ENCODE data around the gene CPNE9. TPM values are rescaled to one million over a fixed set of nuclear protein-coding genes. Genes with fewer than 3 reads are reported as not detected.
"Not testable (repeated sequence)": the region's sequence is repeated elsewhere in the genome, so short reads cannot be mapped to it uniquely, and the experiment has no call there.

The CPNE9 gene
- total RNA-seq, 1 donor from 2014 or later = not detected

DNA sequence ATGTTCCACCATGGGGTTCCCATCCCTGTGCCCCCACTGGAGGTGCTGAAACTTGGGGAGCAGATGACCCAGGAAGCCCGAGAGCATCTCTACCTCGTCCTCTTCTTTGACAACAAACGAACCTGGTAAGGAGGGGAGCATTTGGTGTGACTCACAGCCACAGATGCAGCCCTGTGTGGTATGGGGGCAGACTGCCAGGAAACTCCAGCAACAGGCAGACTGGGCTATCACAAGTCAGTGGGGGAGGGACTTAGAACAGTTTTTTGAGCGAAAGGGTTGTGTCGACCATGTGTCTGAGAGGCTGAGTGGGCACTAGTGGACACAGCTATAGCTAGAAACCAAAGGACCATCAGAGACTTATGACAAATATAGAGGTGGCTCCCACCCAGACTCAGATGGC, 42.7 kb downstream of the CPNE9 start:
- DNase-seq (ENCODE audit: low read depth, low spot score) = peak; percentile 54

DNA sequence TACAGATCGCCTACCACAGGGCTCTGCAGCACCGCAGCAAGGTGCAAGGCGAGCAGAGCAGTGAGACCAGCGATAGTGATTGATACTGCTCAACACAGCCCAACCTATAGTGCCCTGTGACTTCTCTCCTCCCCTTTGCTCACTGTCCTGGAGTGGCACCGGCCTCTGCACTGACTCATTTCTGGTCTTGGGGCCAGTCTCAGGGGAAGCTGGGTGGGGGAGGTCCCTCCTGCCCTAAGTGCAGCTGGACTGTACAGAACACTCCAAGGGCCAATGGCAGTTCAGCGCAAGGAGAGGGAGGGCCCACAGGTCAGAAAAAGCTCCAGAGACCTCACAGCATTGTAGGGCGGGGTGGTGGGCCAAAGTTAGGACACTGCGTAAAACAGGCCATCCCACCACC, 43.6 kb downstream of the CPNE9 start:
- no peak for DNase-seq (ENCODE audit: low read depth, low spot score)

DNA sequence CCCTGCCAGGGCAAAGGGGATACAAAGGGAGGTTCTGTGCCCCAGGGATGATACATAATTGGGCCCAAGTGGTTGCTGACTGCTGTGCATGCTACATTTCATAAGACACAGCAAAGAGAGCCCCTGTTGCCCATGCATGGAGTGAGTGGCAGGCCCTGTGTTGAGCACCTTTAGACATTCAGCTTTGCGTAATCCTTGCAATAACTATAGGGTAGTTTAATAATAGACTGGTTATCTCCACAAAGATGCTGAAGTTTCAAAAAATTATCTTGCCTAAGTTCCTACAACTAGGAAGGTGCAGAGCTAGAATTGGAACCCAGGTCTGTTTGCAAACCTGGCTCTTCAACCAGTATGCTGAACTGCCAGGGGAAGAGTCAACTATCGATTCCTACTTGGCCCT, 44.4 kb downstream of the CPNE9 start:
- no peak for DNase-seq (ENCODE audit: low read depth, low spot score)

DNA sequence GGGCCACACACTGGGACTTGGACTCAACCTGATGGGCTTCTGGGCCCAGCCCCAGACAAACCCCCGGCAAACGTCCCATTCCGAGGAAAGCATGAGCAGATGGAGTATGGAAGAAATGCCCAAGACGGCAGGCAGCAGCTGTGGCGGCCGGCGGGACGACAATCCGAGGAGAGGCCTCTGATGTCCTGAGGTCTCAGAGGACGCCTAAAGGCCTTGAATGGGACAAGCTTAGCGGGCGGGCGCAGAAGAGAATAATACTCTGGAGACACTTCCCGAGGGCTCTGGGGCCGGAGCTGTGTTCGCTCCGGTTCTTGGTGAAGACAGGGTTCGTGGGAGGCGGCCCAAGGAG, 45.6 kb downstream of the CPNE9 start:
- no peak for DNase-seq (ENCODE audit: low read depth, low spot score)

DNA sequence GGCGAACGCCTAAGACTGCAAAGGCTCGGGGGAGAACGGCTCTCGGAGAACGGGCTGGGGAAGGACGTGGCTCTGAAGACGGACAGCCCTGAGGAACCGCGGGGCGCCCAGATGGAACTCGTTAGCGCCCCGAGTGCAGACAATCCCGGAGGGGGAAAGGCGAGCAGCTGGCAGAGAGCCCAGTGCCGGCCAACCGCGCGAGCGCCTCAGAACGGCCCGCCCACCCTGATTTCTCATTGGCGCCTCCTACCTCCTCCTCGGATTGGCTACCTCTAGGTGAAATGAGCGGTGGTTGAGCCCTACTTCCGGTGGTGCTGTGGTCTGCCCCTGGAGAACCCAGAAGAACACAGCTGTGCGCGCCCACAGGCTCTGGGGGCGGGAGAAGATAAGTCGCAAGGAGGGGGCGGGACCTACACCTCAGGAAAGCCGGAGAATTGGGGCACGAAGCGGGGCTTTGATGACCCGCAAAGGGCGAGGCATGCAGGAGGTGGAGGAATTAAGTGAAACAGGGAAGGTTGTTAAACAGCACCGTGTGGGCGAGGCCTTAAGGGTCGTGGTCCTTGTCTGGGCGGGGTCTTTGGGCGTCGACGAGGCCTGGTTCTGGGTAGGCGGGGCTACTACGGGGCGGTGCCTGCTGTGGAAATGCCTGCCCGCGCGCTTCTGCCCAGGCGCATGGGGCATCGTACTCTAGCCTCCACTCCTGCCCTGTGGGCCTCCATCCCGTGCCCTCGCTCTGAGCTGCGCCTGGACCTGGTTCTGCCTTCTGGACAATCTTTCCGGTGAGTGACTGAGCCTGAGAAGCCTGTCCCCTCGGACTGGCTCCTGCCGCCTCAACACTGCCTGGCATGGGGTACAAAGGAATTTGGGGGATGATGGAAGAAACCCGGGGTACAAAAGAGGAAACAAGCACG, 46.3 kb downstream of the CPNE9 start, which contains the start of gene OGG1:
OGG1 (plus strand) TSS at position 308 of the 911 bp plus-strand sequence; CDS start at position 643, 335 bp downstream.
- DNase-seq (ENCODE audit: low read depth, low spot score) = peak; percentile 94

DNA sequence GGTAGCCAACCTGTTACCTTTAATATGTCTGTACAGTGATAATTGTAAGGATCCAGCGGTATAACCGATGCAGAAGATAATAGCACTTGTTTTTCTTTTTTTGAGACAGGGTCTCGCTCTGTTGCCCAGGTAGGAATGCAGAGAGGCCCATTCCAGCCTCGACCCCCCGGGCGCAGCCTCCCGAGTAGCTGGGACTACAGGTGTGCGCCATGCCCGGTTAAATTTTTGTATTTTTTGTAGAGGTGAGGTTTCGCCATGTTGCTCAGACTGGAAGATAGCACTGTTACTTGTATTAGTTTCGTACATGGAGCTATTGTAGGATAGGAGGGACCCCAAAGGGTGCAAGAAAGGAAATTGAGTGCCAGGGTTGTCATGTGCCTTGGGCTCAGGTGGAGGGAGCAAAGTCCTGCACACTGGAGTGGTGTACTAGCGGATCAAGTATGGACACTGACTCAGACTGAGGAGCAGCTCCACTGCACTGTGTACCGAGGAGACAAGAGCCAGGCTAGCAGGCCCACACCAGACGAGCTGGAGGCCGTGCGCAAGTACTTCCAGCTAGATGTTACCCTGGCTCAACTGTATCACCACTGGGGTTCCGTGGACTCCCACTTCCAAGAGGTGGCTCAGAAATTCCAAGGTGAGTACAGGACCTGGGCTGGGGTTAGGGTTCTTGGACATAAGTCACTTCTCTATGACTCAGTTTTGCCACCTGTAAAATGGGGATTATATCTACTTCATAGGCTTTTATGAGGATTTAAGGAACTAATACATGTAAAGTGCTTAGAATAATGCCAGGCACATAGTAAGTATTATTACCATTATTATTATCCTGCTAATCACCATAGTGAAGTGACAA, 47.2 kb downstream of the CPNE9 start:
- DNase-seq (ENCODE audit: low read depth, low spot score) = no peak

DNA sequence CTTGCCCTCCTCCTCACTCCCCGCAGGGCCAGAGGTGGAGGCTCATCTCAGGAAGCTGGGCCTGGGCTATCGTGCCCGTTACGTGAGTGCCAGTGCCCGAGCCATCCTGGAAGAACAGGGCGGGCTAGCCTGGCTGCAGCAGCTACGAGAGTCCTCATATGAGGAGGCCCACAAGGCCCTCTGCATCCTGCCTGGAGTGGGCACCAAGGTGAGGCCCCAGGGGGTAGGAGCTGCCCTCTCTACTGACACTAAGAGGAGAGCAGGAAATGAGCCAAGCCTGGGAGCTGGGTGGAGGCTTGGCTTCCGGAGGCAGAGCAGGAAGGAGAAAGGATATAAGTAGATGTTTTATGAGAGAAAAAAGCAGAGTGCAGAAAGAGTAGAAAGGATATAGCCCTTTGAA, 51.0 kb downstream of the CPNE9 start:
- DNase-seq (ENCODE audit: low read depth, low spot score) = no peak

DNA sequence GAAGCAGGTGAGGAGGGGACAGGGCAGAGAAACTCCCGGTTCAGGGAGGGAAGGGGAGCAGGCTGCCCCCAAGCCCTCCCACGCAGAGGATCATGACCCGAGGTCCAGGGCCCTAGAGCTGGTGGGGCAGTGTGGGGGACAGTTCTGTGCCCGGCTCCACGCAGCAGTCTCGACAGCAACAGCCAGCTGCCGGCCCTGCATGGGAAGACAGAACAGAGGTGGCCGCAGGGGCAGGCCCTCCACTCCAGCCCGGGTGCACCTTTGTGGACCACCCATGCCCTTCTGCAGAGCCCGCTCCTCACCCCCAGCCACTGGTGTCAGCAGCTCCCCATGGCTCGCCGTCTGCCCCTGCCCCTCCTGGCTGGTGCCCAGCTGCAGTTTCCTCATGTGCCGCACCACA, 53.8 kb downstream of the CPNE9 start:
- no peak for DNase-seq (ENCODE audit: low read depth, low spot score)

DNA sequence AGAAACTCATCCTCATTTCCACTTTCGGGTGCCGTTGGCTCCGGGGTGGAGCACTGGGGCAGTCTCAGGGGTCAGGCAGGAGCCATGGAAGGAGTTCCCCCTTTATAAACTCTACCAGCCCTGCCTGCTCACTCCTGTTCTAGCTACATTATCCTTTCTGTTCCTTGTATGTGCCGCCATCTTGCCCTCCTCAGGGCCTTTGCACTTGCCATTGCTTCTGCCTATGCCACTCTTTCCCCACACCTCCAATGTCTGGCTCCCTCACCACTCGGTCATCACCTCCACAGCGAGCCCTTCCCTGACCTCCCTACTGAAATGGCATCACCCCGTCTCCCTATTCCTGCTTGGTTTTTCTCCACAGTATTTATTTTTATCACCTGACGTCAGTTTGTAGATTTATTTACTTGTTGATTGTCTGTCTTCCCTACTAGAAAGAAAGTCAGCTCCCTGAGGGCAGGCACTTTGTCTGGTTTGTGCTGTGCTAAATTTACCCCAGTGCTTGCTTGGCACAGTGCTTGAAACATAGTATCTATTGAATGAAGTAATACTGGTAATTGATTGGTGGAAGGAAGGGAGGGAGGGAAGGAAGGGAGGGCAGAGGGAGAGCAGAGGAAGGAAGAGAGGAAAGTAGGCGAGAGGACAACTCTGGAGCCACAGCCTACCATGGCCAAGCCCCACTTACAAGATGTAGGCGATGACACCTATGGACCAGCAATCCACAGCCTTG, 57.3 kb downstream of the CPNE9 start:
- no peak for DNase-seq (ENCODE audit: low read depth, low spot score)

DNA sequence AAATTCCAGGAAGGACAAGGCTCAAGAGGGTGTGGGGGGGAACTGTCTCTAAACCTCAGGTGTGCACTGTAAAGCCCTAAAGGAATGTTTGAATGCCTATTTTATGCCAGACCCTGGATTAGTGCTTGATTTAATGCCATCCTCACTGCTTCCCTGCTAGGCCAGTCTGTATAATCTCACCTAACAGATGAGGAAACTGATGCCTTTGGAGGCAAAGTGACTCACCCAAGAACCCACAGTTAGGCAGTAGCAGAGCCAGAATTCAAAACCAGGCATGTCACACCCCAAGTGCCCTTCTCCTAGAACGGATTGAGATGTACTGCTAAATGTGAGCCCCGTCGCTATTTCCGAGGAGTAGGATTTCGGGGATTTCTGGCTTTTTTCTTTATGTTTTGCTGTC, 58.3 kb downstream of the CPNE9 start:
- no peak for DNase-seq (ENCODE audit: low read depth, low spot score)

DNA sequence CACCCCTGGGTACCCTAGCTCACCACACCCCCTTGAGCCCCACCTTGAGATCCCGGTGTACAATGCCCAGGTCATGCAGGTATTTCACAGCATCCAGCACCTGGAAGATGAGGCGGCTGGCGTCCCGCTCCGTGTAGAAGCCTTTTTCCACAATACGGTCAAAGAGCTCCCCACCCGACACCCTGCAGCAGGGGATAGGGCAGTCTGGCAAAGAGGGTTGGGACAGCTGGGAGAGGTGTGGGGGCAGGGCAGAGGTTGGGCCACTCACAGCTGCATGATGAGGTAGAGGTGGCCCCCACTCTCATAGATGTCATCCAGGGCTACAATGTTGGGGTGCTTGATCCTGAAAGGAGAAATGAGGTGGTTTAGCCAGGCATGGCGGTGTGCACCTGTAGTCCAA, 59.2 kb downstream of the CPNE9 start:
- no peak for DNase-seq (ENCODE audit: low read depth, low spot score)

DNA sequence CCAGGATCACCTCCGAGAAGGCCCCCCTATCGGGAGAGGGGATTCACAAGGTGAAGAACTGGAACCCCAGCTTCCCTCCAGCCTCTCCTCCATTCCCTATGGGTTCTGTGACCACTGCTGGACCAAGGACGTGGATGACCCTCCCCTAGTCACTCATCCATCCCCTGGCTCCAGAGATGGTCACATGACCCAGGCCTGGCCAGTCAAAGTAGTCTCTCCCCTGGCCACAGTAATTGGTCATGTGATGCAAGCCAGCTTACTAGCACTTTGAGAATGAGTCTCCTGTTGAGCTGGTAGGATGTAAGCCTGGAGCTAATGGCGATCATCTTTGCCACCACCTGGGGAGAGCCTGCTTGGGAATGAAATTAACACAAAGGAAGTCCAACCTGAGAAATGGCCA, 62.2 kb downstream of the CPNE9 start:
- DNase-seq (ENCODE audit: low read depth, low spot score) = no peak

DNA sequence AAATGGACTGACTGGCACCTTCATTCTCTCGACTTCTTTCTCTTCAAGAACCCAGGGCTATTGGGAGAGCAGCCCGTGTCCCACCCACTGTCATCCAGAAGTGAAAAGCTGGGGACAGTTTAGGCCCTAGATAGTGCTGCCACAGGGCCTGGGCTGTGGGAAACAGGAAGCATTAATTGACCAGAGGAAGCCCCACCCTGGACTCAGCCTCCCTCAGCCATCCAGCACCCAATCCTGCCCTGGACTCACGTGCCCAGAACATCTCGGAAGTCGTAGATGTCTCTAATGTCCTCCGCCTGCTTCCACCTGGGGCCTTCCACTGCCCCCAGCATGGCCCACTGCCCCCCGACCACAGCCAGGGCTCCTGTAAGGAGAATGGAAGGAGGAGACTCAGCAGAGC, 63.8 kb downstream of the CPNE9 start:
- no peak for DNase-seq (ENCODE audit: low read depth, low spot score)

DNA sequence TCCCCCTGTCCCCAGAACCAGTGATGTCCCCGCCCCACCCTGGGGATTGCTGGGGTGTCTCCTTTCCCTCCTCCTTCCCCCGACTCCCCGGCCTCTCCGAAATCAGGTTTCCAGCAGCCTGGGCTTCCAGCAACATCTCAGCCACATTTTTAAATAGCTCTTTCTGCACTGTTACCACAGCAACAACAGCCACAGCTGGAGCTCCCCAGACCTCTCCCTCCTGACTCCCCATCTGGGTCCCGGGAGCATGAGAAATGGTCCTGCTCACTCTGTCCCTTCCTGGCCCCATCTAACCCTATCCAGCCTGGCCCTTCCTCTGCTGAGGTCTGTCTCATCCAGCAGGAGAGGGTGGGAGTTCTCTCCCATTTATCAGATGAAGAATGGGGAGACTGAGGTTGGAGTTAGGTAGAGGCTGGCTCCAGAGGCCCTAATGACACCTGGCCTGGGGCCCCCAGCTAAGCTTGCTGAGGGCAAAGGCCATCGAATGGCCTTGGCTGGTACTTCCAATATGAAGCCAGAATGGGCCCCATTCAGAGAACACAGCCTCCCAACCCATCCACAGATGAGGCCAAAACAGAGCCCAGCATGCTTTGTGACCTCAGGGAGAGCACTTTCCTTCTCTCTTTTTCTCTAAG, 64.6 kb downstream of the CPNE9 start:
- no peak for DNase-seq (ENCODE audit: low read depth, low spot score)

DNA sequence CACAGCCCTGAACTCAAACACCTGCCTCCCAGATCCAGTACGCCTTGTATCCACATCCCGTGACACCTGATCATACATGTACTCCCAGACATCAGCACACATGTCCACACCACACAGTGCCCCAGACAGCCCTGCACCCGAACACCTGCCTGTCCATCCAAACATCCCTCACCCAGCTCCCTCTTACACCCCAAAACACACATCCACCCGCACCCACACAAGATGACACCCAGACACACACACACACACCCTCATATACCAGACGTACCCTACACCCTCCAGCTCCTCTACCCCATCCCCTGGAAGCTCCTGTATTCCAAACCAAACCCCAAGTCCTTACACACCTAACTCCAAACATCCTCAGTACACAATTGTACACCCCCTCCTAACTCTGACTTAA, 65.4 kb downstream of the CPNE9 start:
- no peak for DNase-seq (ENCODE audit: low read depth, low spot score)

DNA sequence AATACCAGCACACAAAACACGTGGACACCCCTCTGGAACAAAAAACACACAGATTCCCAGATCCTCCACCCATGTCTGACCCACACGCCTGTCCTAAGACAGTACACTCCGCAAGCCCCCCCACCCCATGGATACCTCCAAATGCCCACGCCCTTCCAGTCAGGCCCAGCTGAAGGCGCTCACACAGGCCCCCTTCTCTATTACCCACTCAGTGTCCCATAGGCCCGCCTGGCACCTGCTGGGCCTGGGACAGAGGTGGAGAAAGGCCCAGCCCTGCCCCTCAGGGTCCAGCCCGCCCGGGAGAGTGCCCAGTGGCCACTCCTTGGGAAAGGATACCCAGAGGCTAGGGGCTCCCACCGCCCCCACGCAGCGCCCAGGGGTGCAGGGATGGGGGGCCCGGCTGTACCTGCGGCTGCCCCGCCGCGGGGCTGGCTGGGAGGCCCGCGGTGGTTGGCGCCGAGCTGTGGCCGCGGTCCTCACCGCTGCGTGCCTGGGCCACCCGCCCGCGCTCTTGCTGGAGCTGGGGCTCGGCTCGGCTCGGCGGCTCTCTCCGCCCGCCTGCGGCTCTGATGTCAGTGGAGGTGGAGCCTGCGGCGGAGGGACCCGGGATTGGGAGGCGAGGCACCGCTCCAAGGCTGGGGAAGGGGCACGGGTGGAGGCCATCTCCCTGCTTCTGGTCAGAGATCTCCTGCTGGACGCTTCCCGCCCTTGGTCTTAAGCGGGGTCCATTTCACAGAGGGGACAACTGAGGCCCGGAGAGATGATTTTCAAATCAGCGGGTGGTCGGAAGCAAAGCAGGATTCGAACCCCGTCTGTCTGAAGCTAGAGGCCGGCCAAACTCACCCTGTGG, 66.0 kb downstream of the CPNE9 start, which contains the start of gene CAMK1:
CAMK1 (minus strand) TSS at position 522 of the 850 bp plus-strand sequence. CDS start 2,198 bp downstream, outside the sequence.
- no peak for DNase-seq (ENCODE audit: low read depth, low spot score)

DNA sequence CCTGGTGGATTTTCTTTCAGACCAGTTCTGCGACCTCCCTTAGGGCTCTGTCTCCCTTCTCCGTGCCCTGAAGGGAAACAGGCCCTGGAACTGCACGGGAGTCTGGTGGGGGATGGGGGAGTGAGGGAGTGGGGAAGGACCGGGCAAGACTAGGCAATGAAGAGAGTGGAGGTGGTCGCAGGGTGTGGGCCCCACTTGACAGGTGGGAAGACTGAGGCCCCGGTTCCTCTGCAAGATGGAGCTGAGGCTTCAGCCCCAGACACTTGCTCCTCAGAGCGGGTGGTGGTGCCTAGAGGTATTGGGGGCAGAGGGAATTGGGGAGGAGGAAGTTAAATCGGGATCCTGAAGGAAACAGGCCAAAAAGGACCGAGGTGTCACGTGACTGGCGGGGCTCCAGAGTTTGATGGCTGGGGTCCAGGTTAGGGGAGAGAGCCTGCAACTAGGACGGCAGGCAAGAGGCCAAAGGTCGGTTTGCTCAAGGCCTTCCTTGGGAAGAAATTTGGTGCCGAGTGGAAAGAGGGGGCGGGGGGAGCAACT, 66.7 kb downstream of the CPNE9 start:
- no peak for DNase-seq (ENCODE audit: low read depth, low spot score)

DNA sequence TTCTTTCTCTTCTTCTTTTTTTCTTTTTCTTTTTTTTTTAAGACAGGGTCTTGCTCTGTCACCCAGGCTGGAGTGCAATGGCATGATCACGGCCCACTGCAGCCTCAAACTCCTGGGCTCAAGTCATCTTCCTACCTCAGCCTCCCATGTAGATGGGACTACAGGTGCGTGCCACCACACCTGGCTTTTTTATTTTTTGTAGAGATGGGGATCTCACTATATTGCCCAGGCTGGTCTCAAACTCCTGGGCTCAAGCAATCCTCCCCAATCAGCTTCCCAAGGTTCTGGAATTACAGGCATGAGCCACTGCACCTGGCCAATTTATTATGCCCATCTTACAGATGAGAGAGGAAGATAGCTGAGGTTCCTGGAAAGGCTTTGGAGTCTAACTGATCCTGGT, 67.4 kb downstream of the CPNE9 start:
- DNase-seq (ENCODE audit: low read depth, low spot score) = not testable (repeated sequence)

DNA sequence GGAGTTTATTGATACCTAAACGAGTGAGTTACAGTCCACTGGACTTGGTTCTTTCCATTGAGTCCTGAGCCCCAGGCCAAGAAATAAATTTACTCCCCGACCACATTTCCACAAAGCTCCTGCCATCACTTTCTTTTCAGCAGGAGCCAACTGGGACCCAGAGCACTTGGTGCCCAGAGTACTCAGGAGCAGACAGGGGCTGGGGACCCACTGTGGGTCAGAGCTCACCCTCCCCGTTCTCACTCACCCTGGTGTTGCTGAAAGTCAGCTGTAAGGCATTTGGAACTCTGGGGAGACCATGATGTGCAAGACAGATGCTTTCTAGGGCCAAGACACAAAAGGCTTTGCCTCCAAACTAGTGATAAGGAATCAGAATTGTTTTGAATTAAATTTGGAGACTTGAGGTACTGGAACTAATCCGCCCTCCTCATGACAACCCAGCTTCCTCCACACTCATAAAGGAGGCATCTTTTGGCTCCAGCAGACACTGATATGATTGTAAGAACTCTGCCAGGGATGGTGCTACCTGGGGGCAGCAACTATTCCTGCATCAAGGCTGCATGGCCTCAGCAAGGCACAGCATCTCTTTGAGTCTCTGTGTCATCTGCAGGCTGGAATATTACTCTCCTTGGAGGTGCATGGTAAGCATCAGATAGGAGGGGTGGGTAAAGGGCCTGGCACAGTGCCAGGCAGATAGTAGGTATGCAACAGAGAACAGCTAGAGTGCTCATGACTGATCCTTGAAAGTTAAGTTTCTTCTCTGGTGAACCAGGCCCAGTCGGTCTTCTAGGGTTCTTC, 73.5 kb downstream of the CPNE9 start:
- no peak for DNase-seq (ENCODE audit: low read depth, low spot score)

Data from pulmonary artery endothelial cell (primary cell).